ENCODE data around the gene PBLD.

Gene PBLD

GRCh38 chr10:68332259-68333057, at the start of gene PBLD:
TSS of gene PBLD (minus strand) at chr10:68332928. CDS start at chr10:68306844, 26,084 bp downstream.
- DNase-seq (ENCODE audit: low read depth in 2 of 2) = peak; percentile 9 to 17

- DNase-seq (ENCODE audit: low read depth in 2 of 2) = no peak
These were observed 38.9 kb upstream of the PBLD start for GRCh38 chr10:68371604-68372003.

DNA sequence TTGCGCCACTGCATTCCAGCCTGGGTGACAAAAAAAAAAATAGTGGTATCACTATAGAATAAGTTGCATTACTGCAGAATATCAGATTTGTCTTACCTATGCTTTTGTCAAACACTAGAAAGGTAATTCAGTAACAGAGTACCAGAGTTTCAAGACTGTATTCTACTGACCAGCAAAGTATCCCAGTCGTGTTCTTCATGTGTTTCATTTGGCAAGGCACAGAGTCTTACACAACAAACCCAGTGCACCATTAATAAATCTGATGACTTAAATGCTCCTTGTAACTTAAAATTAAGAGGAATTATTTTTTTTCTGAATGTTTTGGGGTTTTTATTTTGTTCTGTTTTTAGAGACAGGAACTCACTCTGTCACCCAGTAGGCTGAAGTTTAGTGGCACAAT, 34.4 kb upstream of the PBLD start:
- DNase-seq (ENCODE audit: low read depth in 2 of 2) = no peak

GRCh38 chr10:68366600-68366999, 33.9 kb upstream of the PBLD start:
- no peak for DNase-seq (ENCODE audit: low read depth in 2 of 2)

DNA sequence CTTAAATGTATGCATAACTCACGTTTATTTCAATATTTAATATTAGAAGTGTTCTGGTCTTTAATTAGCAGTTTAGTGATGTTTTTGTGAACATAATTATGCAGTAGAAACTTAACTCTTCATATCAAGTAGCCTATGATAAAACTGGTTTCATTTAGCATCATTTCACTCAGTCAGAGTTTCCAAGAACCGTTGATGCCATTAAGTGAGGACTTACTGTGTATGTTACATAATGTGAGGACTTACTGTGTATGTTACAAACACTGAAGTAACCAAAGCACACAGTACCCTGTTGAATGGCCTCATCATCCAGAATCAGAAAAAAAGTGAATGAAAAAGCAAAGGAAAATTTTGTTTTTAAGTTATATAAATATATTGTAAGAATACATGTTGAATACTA, 32.9 kb upstream of the PBLD start:
- no peak for DNase-seq (ENCODE audit: low read depth in 2 of 2)

GRCh38 chr10:68364101-68364886, 31.6 kb upstream of the PBLD start:
- no peak for DNase-seq (ENCODE audit: low read depth in 2 of 2)

- no peak for DNase-seq (ENCODE audit: low read depth in 2 of 2)
These were observed 29.9 kb upstream of the PBLD start for GRCh38 chr10:68362590-68362989.

- DNase-seq (ENCODE audit: low read depth in 2 of 2) = no peak
These were observed 26.5 kb upstream of the PBLD start for GRCh38 chr10:68359189-68359588.

DNA sequence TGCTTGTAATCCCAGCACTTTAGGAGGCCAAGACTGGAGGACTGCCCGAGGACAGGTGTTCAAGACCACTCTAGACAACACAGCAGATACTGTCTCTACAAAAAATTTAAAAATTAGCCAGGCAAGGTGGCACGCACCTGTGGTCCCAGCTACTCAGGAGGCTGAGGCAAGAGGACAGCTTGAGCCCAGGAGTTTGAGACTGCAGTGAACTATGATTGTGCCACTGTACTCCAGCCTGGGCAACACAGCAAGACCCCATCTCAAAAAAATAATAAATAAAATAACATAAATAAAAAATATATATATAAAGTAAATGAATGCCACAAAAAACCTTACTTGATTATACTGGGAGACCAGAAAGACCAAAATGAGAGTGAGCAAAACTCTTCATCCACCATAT, 20.8 kb upstream of the PBLD start:
- no peak for DNase-seq (ENCODE audit: low read depth in 2 of 2)

GRCh38 chr10:68348265-68348741, 15.6 kb upstream of the PBLD start:
- DNase-seq (ENCODE audit: low read depth in 2 of 2) = peak in 1 of 2 donors; percentile 12

DNA sequence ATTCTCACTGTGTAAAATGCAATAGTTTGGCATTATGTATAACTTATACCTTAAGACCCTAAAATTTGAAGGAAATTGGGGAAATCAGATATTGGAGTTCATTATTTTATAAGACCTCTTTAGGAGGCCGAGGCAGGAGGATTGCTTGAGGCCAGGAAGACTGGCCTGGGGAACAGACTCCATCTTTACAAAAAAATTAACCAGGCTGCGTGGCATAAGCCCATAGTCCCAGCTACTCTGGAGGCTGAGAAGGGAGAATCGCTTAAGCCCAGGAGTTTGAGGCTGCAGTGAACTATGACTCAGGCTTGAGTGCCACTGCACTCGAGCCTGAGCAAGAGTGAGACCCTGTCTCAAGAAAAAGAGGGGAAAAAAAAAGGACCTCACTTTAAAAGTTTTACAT, 14.0 kb upstream of the PBLD start:
- no peak for DNase-seq (ENCODE audit: low read depth in 2 of 2)

DNA sequence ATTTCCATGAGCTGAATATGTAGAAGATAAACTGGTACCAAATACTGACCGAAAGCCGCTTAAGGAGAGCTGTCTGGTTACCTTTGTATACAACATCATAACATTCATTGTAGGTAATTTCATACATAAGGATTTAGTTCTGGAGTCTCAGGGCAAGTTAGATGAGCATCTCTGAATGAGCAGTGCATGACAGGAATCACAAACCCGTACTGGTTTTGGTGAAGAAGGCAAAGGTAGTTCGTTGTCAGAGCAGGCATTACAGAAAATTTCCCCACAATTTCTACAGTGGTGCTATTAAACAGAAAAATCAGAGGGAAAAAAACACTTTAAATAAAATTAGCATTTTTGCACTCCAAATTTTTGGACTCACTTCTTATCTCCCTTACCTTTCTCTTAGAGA, 12.9 kb upstream of the PBLD start:
- no peak for DNase-seq (ENCODE audit: low read depth in 2 of 2)

GRCh38 chr10:68342909-68343516, 10.3 kb upstream of the PBLD start:
- DNase-seq (ENCODE audit: low read depth in 2 of 2) = no peak

GRCh38 chr10:68340358-68341080, 7.8 kb upstream of the PBLD start:
- no peak for DNase-seq (ENCODE audit: low read depth in 2 of 2)

- DNase-seq (ENCODE audit: low read depth in 2 of 2) = no peak
These were observed 4.1 kb upstream of the PBLD start for GRCh38 chr10:68336754-68337351.

DNA sequence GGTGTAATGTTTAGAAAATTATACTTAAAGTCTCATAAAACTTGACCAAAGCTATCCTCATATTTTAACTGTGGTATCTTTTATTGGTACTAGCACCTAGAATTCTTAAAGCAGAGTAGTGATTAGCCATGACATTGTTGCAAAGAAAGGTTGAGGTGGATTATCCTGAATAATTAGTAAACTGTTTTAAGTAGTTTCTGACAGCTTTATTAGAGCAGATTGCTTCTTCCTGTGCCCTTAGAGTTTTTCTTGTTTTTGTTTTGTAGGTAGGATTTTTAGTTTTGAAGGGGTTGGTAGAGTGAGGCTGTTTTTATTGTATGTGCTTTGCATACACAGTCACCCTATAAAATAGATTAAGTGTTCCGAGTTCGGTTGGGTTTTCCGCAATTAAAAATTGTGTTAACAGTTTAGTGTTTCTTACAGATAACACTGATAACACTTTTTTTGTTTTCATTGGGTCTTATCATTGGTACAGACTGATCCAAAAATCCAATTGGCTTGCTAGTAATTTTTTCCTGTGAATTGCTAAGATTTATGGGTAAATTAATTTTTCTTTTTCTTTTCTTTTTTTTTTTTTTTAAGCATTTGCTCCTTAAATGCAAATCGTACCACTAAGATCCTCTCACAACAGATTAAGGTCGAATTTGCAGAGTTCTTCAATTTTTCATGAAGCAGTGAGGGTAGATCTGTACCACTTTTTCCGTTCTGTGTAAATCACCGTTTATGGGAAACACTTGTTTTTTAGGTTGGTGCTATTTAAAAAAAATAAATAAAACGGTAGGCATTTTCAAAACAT, 2.1 kb upstream of the PBLD start:
- DNase-seq (ENCODE audit: low read depth in 2 of 2) = no peak

DNA sequence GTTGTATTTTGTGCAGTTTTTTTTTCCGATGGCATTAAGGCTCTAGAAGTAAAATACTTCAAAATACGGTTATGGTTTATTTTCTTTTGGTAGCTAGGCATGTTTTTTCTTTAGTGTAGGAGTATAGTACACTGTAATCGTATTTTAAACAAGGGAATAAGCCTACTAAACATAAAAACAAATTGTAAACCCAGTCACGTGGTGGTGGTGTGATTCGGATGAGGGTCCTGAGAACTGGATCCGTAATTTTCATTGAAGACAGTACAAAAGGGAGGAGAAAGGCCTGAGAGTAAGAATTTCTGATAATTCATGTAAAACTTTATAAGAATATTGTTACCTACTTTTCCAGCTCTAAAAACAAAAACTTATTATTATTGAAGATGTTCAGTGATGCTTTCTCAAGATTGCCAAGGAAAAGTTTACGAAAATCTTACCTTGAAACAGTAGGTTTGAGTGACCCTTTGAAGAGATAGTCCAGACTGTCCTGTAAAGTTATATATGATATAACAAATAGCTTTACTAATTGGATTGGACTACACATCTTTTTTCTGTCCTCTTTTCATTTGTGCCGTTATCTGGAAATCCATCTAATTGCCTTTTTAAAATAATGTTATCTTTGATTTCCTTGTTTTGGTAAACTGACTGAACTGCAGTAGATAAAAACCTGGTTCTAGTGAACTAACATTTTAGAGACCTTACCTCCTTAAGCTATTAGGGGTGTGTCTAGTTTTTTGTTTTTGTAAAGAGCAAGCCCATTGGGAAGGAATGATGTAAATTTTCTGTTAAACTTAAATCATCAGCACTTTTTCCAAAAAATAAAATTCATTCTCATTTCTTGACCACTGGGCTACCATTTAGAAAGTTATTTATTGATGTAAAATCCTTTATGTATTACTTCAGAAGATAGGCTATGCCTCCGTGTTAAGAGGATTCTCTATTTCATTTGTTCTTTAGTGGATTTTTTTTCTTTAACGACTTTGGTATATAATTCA, 1.0 kb upstream of the PBLD start:
- no peak for DNase-seq (ENCODE audit: low read depth in 2 of 2)

- DNase-seq (ENCODE audit: low read depth in 2 of 2) = no peak
These were observed 299 bp upstream of the PBLD start for GRCh38 chr10:68333058-68333395.

GRCh38 chr10:68331455-68332258, 1.1 kb downstream of the PBLD start, which contains the start of gene HNRNPH3:
TSS of gene HNRNPH3 (plus strand) at chr10:68332064. CDS start at chr10:68337222, 5,158 bp downstream.
- peak; percentile 96 to 97 for DNase-seq (ENCODE audit: low read depth in 2 of 2)

Data from stimulated activated CD8-positive, alpha-beta memory T cell treated with anti-CD3 and anti-CD28 coated beads, Interleukin-15, amount 100 ng/mL, for 4 hours (primary cell).